GM12892 (cell line): ENCODE results near the gene EPHB1.

ENCODE experiments used
- POLR2A ChIP-seq: IDR thresholded peaks from 2 replicates; pipeline ENCODE4 v1.6.1; 2011; ENCODE audit warnings: low read depth, low read length, control low read depth
- POLR2AphosphoS5 ChIP-seq: IDR thresholded peaks from 2 replicates; pipeline ENCODE4 v1.6.1; 2011; ENCODE audit warnings: low read depth, low read length, control low read depth
- TAF1 ChIP-seq: IDR thresholded peaks from 2 replicates; pipeline ENCODE4 v1.6.1; 2011; ENCODE audit warnings: low read depth, mild to moderate bottlenecking, control low read depth, low read length, borderline replicate concordance

DNA sequence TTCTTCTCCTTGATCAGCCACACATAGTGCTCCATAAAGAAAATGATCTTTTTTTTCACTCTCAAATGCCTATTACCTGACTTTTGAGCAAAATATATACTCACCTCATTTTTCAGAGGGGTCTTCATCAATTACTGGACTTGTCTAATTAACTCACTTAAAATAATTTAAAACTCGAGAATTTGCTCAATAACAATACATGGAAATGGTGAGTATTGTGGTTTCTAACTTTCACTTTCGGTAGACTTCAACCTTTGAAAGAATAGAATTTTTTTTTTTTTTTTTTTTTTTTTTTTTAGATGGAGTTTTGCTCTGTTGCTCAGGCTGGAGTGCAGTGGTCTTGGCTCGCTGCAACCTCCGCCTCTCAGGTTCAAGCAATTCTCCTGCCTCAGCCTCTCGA lies 17.7 kb upstream of the EPHB1 start:
- TF ChIP-seq POLR2AphosphoS5 (no peak), POLR2A (no peak), TAF1 (no peak)
